Epithelial cell of alveolus of lung (primary cell): ENCODE measurements around the gene TSHZ3. TPM values are rescaled to one million over a fixed set of nuclear protein-coding genes. Genes with fewer than 3 reads are reported as not detected.

Source experiments
- total RNA-seq: library from RNA; depleted of rRNA; stranded (reverse); fragments of >200 nt; gene quantifications from 2 replicates; pipeline ENCODE4 v1.2.1, GENCODE V29; 2015

Gene TSHZ3, protein sequence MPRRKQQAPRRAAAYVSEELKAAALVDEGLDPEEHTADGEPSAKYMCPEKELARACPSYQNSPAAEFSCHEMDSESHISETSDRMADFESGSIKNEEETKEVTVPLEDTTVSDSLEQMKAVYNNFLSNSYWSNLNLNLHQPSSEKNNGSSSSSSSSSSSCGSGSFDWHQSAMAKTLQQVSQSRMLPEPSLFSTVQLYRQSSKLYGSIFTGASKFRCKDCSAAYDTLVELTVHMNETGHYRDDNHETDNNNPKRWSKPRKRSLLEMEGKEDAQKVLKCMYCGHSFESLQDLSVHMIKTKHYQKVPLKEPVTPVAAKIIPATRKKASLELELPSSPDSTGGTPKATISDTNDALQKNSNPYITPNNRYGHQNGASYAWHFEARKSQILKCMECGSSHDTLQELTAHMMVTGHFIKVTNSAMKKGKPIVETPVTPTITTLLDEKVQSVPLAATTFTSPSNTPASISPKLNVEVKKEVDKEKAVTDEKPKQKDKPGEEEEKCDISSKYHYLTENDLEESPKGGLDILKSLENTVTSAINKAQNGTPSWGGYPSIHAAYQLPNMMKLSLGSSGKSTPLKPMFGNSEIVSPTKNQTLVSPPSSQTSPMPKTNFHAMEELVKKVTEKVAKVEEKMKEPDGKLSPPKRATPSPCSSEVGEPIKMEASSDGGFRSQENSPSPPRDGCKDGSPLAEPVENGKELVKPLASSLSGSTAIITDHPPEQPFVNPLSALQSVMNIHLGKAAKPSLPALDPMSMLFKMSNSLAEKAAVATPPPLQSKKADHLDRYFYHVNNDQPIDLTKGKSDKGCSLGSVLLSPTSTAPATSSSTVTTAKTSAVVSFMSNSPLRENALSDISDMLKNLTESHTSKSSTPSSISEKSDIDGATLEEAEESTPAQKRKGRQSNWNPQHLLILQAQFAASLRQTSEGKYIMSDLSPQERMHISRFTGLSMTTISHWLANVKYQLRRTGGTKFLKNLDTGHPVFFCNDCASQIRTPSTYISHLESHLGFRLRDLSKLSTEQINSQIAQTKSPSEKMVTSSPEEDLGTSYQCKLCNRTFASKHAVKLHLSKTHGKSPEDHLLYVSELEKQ
- total RNA-seq, result 13.6 and 18.6 TPM in 2 replicates

DNA sequence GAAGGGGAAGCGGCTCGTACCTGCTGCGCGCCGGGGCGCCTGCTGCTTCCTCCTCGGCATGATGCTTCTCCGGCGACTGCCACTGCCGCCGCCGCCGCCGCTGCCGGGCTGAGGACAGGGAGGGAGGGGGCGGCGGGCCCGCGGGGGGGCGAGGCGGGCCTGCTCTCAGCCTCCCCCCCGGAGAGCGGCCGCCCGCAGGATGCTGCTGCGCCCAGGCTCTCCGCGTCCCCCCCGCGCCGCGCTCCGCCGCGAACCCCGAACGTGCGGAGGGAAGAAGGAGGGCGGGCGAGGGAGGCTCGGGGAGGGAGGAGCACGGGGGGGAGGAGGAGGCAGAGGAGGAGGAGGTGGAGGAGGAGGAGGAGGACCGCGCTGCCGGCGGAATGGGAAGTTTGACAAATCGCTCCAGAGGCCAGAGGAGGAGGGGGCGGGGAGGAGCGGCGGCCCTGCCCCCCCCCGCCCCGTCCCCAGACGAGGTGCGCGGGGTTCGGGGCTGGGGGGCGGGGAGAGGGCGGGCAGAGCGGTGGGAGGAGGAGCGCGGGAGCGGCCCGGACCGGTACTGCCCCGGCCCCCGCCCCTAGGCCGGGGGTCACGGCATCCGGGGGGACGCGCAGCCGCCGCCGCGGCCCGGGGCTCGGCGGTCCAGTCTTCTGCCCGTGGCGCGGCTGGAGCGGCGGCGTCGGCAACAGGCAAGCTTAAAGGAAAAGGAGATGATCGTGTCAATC is at the start of gene TSHZ3:
Gene TSHZ3, minus strand, starts transcription at position 277 of the 722 bp plus-strand sequence. Its CDS starts 217 bp downstream, at position 60.

